ENCODE data around the gene HECW1. TPM values are rescaled to one million over a fixed set of nuclear protein-coding genes. Genes with fewer than 3 reads are reported as not detected.

The HECW1 gene
- total RNA-seq, 1 experiment from 2014 or later: 0.77 TPM

DNA sequence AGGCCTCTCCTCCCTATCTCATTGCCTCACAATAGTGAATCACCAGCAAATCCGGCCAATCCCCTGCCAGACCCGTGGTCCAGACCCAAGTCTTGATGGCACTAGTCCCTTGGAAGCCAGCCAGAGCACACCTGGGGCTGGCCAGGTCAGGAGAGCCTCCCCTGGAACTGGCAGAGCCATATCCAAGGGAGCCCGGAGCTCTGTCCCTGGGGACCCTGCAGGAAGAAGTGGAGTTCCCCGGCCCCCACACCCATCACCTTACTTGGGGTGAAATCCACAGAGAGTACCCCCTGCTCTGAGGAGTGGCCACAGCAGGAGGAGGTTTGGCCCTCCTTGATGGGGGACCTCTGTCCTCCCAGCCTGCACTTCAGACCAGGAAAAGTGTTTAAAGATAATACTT is 122.5 kb downstream of the HECW1 start:
- Histone ChIP-seq H3K4me3 (ENCODE audit: low read depth in 2 of 2, low read length in 2 of 2) (no peak overlapping the region), H3K36me3 (ENCODE audit: control insufficient read depth, insufficient read depth, low read length) (no peaks in the 10 kb centered on the region), H3K27ac (ENCODE audit: low read length) (no peak overlapping the region), H3K4me1 (ENCODE audit: control insufficient read depth, insufficient read depth, low read length) (no peaks in the 10 kb centered on the region), H3K9me3 (ENCODE audit: control insufficient read depth, insufficient read depth, low read depth, low read length) (no peaks in the 10 kb centered on the region), H3K27me3 (ENCODE audit: control insufficient read depth, insufficient read depth, low read length) (peaks cover 14% of the 10 kb centered on the region; the same call in 1 of the 2 replicates)
- ChIA-PET CTCF (no interaction called here), POLR2A (no interaction called here)
- in situ Hi-C loops (cut with HindIII; ENCODE audit: low pct_unique_long_range_greater_than_20kb, low sequenced_read_pairs) (no loop called here), intact Hi-C loops (cut with micrococcal nuclease; ENCODE audit: unreplicated experiment) (no loop called here)
- BruUV-seq (replicated peaks): no TSS peak
- TF ChIP-seq POLR2AphosphoS5 (IDR thresholded peaks at IDR 0.05; ENCODE audit: low read depth, low read length) (no peak), CTCF (IDR thresholded peaks at IDR 0.05) (no peak), REST (IDR thresholded peaks at IDR 0.05; ENCODE audit: insufficient read depth in 1 of 2, low read depth in 2 of 2, low read length in 1 of 2) (no peak), SIN3A (IDR thresholded peaks at IDR 0.05; ENCODE audit: borderline replicate concordance, insufficient read depth, low read depth, low read length) (no peak), TCF7L2 (IDR thresholded peaks at IDR 0.05; ENCODE audit: low read depth, low read length) (no peak)
- DNase-seq (ENCODE audit: low read depth, low spot score): no peak
- ATAC-seq: no peak

DNA sequence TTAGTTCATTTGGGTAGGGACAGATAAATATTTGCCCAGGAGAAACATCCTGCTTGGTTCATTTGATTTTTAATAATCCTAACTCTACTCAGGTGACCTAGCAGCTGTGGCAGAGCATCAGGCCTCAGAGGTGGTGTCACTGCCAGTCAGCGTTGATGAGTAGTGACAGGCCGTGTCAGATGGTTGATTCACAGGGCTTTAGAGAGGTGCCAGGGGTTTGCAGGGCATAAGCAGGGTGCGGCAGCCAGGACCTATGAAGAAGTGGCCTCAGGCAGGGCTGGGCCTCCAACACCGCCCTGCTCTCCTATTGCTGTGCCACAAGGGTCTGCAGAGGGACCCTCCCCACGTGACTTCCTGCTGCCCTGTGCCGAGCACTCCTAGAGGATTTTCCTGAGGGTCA is 128.1 kb downstream of the HECW1 start:
- TF ChIP-seq SIN3A (IDR thresholded peaks at IDR 0.05; ENCODE audit: borderline replicate concordance, insufficient read depth, low read depth, low read length): no peak
- TF ChIP-seq POLR2AphosphoS5 (IDR thresholded peaks at IDR 0.05; ENCODE audit: low read depth, low read length): no peak
- TF ChIP-seq REST (IDR thresholded peaks at IDR 0.05; ENCODE audit: insufficient read depth in 1 of 2, low read depth in 2 of 2, low read length in 1 of 2): no peak
- no peak for TF ChIP-seq CTCF (IDR thresholded peaks at IDR 0.05)
- TF ChIP-seq TCF7L2 (IDR thresholded peaks at IDR 0.05; ENCODE audit: low read depth, low read length): no peak
- no peaks in the 10 kb centered on the region for H3K4me1 ChIP-seq (ENCODE audit: control insufficient read depth, insufficient read depth, low read length)
- H3K27ac ChIP-seq (ENCODE audit: low read length): no peak overlapping the region
- H3K36me3 ChIP-seq (ENCODE audit: control insufficient read depth, insufficient read depth, low read length): no peaks in the 10 kb centered on the region
- DNase-seq (ENCODE audit: low read depth, low spot score): no peak
- H3K9me3 ChIP-seq (ENCODE audit: control insufficient read depth, insufficient read depth, low read depth, low read length): no peaks in the 10 kb centered on the region
- ChIA-PET CTCF (interaction anchor here (0.6 kb wide), 1 partner anchor 607 kb away, joined by 3 read pairs; no protein-coding TSS in a partner anchor), POLR2A (no interaction called here)
- H3K4me3 ChIP-seq (ENCODE audit: low read depth in 2 of 2, low read length in 2 of 2): no peak overlapping the region
- H3K27me3 ChIP-seq (ENCODE audit: control insufficient read depth, insufficient read depth, low read length): peaks cover 6% of the 10 kb centered on the region; the same call in 1 of the 2 replicates
- in situ Hi-C loops (cut with HindIII; ENCODE audit: low pct_unique_long_range_greater_than_20kb, low sequenced_read_pairs) (no loop called here), intact Hi-C loops (cut with micrococcal nuclease; ENCODE audit: unreplicated experiment) (no loop called here)
- ATAC-seq: no peak
- no TSS peak for BruUV-seq (replicated peaks)
